Measurements from ENCODE around the gene KAT2B. TPM values are rescaled to one million over a fixed set of nuclear protein-coding genes. Genes with fewer than 3 reads are reported as not detected.
"Not testable (repeated sequence)": the region's sequence is repeated elsewhere in the genome, so short reads cannot be mapped to it uniquely, and the experiment has no call there.

The KAT2B gene
- total and polyA plus RNA-seq, 7 experiments from 2014 or later = 1.7 to 127 (median 61.9) TPM

DNA sequence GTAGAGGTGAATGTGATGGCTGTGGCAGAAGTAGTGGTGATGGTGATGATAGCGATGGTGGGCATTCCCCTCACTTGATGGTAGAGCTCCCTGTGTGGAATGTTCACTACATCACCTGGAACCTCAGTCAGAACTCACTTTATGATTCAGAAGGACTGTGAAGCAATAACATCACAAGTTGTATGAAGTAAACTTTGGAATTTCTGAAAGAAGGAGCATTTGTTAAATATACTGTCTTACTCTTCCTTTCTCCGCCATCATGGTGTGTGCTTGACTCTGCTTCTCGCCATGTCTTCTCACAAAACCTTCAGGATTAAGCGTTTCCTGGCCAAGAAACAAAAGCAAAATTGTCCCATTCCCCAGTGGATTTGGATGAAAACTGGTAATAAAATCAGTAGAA is 28.1 kb upstream of the KAT2B start, which contains the start of gene PP2D1:
Gene PP2D1 (minus strand): TSS at position 101 of the 400 bp plus-strand sequence. CDS start 192 bp downstream, outside the sequence.
- H3K27ac Mint-ChIP-seq = no peak within 1 kb of the TSS
- peaks cover 0 to 1% (median 0%) of the 10 kb centered on the region in 7 donors for H3K4me1 Mint-ChIP-seq

GRCh38 chr3:20013396-20013795 is 26.9 kb upstream of the KAT2B start:
- Mint-ChIP-seq H3K4me1 (peaks cover 0 to 1% (median 0%) of the 10 kb centered on the region in 7 donors), H3K36me3 (no peaks in the 10 kb centered on the region), H3K27me3 (peaks cover 0 to 3% (median 0%) of the 10 kb centered on the region in 5 donors), H3K9me3 (no peaks in the 10 kb centered on the region), H3K4me3 (no peak overlapping the region), H3K27ac (no peak overlapping the region)
- no peak for ATAC-seq
- H3K4me1 ChIP-seq (ENCODE audit: control insufficient read depth in 2 of 2, insufficient read depth in 2 of 2, low read length in 2 of 2) = no peaks in the 10 kb centered on the region
- no peaks in the 10 kb centered on the region for H3K9me3 ChIP-seq (ENCODE audit: control insufficient read depth in 2 of 3, low read length in 3 of 3)
- DNase-seq = no peak
- H3K27me3 ChIP-seq (ENCODE audit: control insufficient read depth in 2 of 2, insufficient read depth in 2 of 2, low read length in 2 of 2) = no peaks in the 10 kb centered on the region
- CTCF ChIA-PET = interaction anchor here (0.6 to 0.7 kb wide), 2 partner anchors 10 to 45 kb away, joined by 3 to 6 read pairs; no protein-coding TSS in a partner anchor
- POLR2A ChIA-PET = no interaction called here
- no peaks in the 10 kb centered on the region for H3K36me3 ChIP-seq (ENCODE audit: control insufficient read depth in 2 of 3, insufficient read depth in 3 of 3, low read length in 3 of 3)
- no peak overlapping the region for H3K4me3 ChIP-seq (ENCODE audit: low read length)
- H3K27ac ChIP-seq (ENCODE audit: low read depth, low read length) = no peak overlapping the region
- intact Hi-C loops (cut with micrococcal nuclease) = no loop called here

More for the DNA sequence above, 28.1 kb upstream of the KAT2B start, which contains the start of gene PP2D1:
- Histone ChIP-seq H3K4me3 (ENCODE audit: low read length) (no peak within 1 kb of the TSS), H3K9me3 (ENCODE audit: control insufficient read depth in 2 of 3, low read length in 3 of 3) (no peaks in the 10 kb centered on the region), H3K4me1 (ENCODE audit: control insufficient read depth in 2 of 2, insufficient read depth in 2 of 2, low read length in 2 of 2) (no peaks in the 10 kb centered on the region), H3K27me3 (ENCODE audit: control insufficient read depth in 2 of 2, insufficient read depth in 2 of 2, low read length in 2 of 2) (no peaks in the 10 kb centered on the region), H3K27ac (ENCODE audit: low read depth, low read length) (no peak within 1 kb of the TSS), H3K36me3 (ENCODE audit: control insufficient read depth in 2 of 3, insufficient read depth in 3 of 3, low read length in 3 of 3) (no peaks in the 10 kb centered on the region)
- H3K27me3 Mint-ChIP-seq = peaks cover 0 to 3% (median 0%) of the 10 kb centered on the region in 5 donors
- ChIA-PET POLR2A (no interaction called here), CTCF (no interaction called here)
- no peak within 1 kb of the TSS for H3K4me3 Mint-ChIP-seq
- no peaks in the 10 kb centered on the region for H3K9me3 Mint-ChIP-seq
- ATAC-seq (no peak), DNase-seq (no peak)
- intact Hi-C loops (cut with micrococcal nuclease) = no loop called here
- no peaks in the 10 kb centered on the region for H3K36me3 Mint-ChIP-seq

DNA sequence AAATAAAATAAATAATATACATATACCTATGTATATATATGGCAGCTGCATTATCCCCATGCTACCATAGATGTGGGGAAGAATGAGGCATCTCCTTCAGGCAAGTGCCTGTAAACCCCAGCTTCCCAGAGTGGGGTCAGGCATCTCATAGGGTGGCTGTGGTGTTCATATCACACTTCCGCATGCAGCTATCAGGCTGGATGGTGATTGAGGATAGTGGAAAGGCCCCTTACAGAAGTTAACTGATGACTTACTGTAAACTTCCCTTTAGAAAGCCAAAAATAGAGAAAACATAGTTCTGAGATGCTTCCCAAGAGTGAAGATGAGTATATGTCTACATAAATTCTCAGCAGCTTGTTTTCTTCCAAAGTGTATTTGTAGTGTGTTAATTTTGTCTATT is 24.7 kb upstream of the KAT2B start:
- Histone ChIP-seq H3K36me3 (ENCODE audit: control insufficient read depth in 2 of 3, insufficient read depth in 3 of 3, low read length in 3 of 3) (no peaks in the 10 kb centered on the region), H3K4me3 (ENCODE audit: low read length) (no peak overlapping the region), H3K4me1 (ENCODE audit: control insufficient read depth in 2 of 2, insufficient read depth in 2 of 2, low read length in 2 of 2) (no peaks in the 10 kb centered on the region), H3K9me3 (ENCODE audit: control insufficient read depth in 2 of 3, low read length in 3 of 3) (no peaks in the 10 kb centered on the region), H3K27me3 (ENCODE audit: control insufficient read depth in 2 of 2, insufficient read depth in 2 of 2, low read length in 2 of 2) (no peaks in the 10 kb centered on the region), H3K27ac (ENCODE audit: low read depth, low read length) (no peak overlapping the region)
- H3K9me3 Mint-ChIP-seq = no peaks in the 10 kb centered on the region
- no peak overlapping the region for H3K4me3 Mint-ChIP-seq
- ATAC-seq (no peak), DNase-seq (no peak)
- H3K27me3 Mint-ChIP-seq = peaks cover 0 to 3% (median 0%) of the 10 kb centered on the region in 5 donors
- no peak overlapping the region for H3K27ac Mint-ChIP-seq
- intact Hi-C loops (cut with micrococcal nuclease) = no loop called here
- ChIA-PET POLR2A (no interaction called here), CTCF (no interaction called here)
- no peaks in the 10 kb centered on the region for H3K36me3 Mint-ChIP-seq
- peaks cover 0 to 1% (median 0%) of the 10 kb centered on the region in 7 donors for H3K4me1 Mint-ChIP-seq

DNA sequence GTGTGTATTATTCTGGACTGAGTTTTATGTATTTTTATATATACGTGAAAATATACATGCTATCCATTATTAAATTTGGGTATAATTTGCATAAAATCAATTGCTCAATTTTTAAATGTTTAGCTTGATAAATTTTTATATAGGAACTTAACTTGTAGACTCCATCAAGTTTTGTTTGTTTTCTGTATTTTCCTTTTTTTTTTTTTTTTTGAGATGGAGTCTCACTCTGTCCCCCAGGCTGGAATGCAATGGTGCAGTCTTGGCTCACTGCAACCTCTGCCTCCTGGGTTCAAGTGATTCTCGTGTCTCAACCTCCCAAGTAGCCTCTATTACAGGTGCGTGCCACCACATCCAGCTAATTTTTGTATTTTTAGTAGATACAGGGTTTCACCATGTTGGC is 24.2 kb upstream of the KAT2B start:
- H3K9me3 ChIP-seq (ENCODE audit: control insufficient read depth in 2 of 3, low read length in 3 of 3); H3K36me3 ChIP-seq (ENCODE audit: control insufficient read depth in 2 of 3, insufficient read depth in 3 of 3, low read length in 3 of 3); H3K27me3 Mint-ChIP-seq; H3K27me3 ChIP-seq (ENCODE audit: control insufficient read depth in 2 of 2, insufficient read depth in 2 of 2, low read length in 2 of 2); H3K4me3 Mint-ChIP-seq; H3K27ac ChIP-seq (ENCODE audit: low read depth, low read length); ATAC-seq; H3K27ac Mint-ChIP-seq; POLR2A ChIA-PET; DNase-seq; H3K4me1 ChIP-seq (ENCODE audit: control insufficient read depth in 2 of 2, insufficient read depth in 2 of 2, low read length in 2 of 2); H3K36me3 Mint-ChIP-seq; H3K4me3 ChIP-seq (ENCODE audit: low read length); intact Hi-C loops (cut with micrococcal nuclease); H3K4me1 Mint-ChIP-seq; H3K9me3 Mint-ChIP-seq; CTCF ChIA-PET: not testable (repeated sequence)

DNA sequence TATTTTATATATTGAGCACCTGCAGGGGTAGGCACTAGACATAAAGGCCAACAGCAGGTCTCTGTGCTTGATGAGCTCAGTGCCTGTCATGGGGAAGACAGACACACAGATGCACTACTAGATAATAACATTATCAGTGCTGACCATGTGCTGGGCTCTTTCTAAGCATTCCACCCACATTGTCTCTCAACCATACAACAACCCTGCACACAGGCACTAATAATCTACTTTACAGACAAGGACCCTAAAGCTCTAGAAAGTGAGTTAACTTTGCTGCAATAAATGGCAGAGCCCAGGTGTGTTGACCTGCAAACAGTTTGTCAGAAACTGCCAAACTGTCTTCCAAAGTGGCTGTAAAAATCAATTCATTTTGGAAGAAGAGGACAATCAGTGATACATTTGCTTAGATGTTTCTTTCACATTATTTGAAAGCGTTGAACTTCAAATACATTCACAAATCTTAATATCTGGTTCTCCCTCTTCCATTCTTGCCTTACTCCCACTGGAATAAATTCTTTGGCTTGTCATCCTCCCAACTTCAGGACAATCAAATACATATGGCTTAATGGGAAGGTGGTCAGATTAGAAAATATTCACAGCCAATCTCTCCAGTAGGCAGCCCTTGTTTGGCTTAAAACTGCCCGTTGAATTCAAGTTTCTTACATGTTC is 17.2 kb upstream of the KAT2B start:
- H3K36me3 Mint-ChIP-seq = no peaks in the 10 kb centered on the region
- POLR2A ChIA-PET = no interaction called here

DNA sequence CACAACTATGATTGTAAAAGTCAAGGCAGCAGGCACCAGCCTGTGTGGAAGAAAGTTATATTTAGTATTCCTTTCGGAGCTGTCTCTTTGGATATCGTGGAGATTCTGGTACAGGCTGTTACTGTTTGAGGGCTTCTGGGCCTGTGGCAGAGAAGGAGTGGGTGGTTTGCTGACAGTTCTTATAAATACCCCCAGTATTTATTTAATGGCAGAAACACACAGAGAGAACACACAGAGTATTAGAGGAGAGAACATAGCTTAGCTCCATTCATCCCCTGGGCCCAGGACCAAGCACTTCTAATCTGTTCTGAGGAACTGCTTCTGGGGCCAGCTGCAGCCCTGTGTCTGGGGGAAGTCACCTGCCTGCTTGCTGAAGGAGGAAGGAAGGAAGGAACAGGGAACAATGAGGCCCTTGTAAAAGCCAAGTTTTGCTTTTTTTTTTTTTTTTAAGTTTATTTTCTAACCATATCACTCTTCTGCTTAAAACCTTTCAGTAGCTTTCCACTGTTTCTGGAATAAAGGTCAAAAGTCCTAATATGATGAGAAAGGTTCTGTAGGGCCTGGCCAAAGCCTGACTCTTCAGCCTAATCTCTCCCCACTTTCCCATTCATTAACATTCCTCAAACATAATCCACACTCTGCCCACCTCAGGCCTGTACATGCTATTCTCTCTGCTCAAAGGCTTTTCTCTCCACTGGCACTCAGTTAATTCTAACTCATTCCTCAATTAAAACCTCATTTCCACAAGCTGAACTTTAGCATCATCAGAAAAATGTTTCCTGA is 16.4 kb upstream of the KAT2B start:
- H3K27ac Mint-ChIP-seq = peak overlapping the region in 2 of 9 donors; percentile 21 to 22
- intact Hi-C loops (cut with micrococcal nuclease) = no loop called here
- H3K27ac ChIP-seq (ENCODE audit: low read depth, low read length) = no peak overlapping the region
- ATAC-seq = no peak
- no peaks in the 10 kb centered on the region for H3K36me3 Mint-ChIP-seq
- H3K4me3 Mint-ChIP-seq = no peak overlapping the region
- peaks cover 0 to 9% (median 7%) of the 10 kb centered on the region in 7 donors for H3K4me1 Mint-ChIP-seq
- no peak overlapping the region for H3K4me3 ChIP-seq (ENCODE audit: low read length)
- DNase-seq = no peak
- H3K36me3 ChIP-seq (ENCODE audit: control insufficient read depth in 2 of 3, insufficient read depth in 3 of 3, low read length in 3 of 3) = no peaks in the 10 kb centered on the region
- H3K27me3 ChIP-seq (ENCODE audit: control insufficient read depth in 2 of 2, insufficient read depth in 2 of 2, low read length in 2 of 2) = no peaks in the 10 kb centered on the region
- no peaks in the 10 kb centered on the region for H3K4me1 ChIP-seq (ENCODE audit: control insufficient read depth in 2 of 2, insufficient read depth in 2 of 2, low read length in 2 of 2)
- no peaks in the 10 kb centered on the region for H3K27me3 Mint-ChIP-seq
- ChIA-PET POLR2A (no interaction called here), CTCF (interaction anchor here (0.6 to 1.5 kb wide), 2 partner anchors 11 to 18 kb away, joined by 3 to 6 read pairs; no protein-coding TSS in a partner anchor)
- no peaks in the 10 kb centered on the region for H3K9me3 Mint-ChIP-seq
- H3K9me3 ChIP-seq (ENCODE audit: control insufficient read depth in 2 of 3, low read length in 3 of 3) = no peaks in the 10 kb centered on the region

More for the DNA sequence above, 17.2 kb upstream of the KAT2B start:
- Histone ChIP-seq H3K27me3 (ENCODE audit: control insufficient read depth in 2 of 2, insufficient read depth in 2 of 2, low read length in 2 of 2) (no peaks in the 10 kb centered on the region), H3K4me3 (ENCODE audit: low read length) (no peak overlapping the region), H3K36me3 (ENCODE audit: control insufficient read depth in 2 of 3, insufficient read depth in 3 of 3, low read length in 3 of 3) (no peaks in the 10 kb centered on the region), H3K4me1 (ENCODE audit: control insufficient read depth in 2 of 2, insufficient read depth in 2 of 2, low read length in 2 of 2) (no peaks in the 10 kb centered on the region), H3K9me3 (ENCODE audit: control insufficient read depth in 2 of 3, low read length in 3 of 3) (no peaks in the 10 kb centered on the region), H3K27ac (ENCODE audit: low read depth, low read length) (no peak overlapping the region)
- Mint-ChIP-seq H3K27me3 (no peaks in the 10 kb centered on the region), H3K4me3 (no peak overlapping the region), H3K4me1 (peaks cover 0 to 9% (median 7%) of the 10 kb centered on the region in 7 donors), H3K27ac (peak overlapping the region in 3 of 9 donors; percentile 21 to 49 (median 41)), H3K9me3 (no peaks in the 10 kb centered on the region)
- ATAC-seq (no peak), DNase-seq (no peak)
- intact Hi-C loops (cut with micrococcal nuclease) = no loop called here
- CTCF ChIA-PET = interaction anchor here (0.6 to 1.5 kb wide), 2 partner anchors 10 to 19 kb away, joined by 3 to 6 read pairs; no protein-coding TSS in a partner anchor

All from naive thymus-derived CD4-positive, alpha-beta T cell (primary cell).